K562 (cell line): Measurements from ENCODE around the gene PTGES3L. TPM values are rescaled to one million over a fixed set of nuclear protein-coding genes. Genes with fewer than 3 reads are reported as not detected.

ENCODE experiments used
- ATAC-seq: fragments of 200-7000 bp; cut with Tn5 transposase; 3 replicates; pipeline ENCODE4 v1.9.1; 2020; ENCODE audit warnings: moderate library complexity
- BruUV-seq: library from RNA; stranded (reverse); fragments of 400-500 nt; replicated peaks from 2 replicates; lab custom pipeline; 2021; lab: Mats Ljungman, UMichigan
- CTCF ChIA-PET: fragments of 300-600 bp; formaldehyde crosslinking; extraction: SDS; loops from one replicate; lab custom pipeline; 2021; ENCODE audit warnings: low intra/inter-chr PET ratio; lab: Yijun Ruan, JAX
- POLR2A ChIA-PET: fragments of 300-600, 350-650 bp; sonication (Branson Sonifier 250); formaldehyde crosslinking; extraction: SDS; loops from one replicate; lab custom pipeline; 2021; ENCODE audit warnings: antibody characterized with exemption, inconsistent platforms; lab: Yijun Ruan, JAX
- DNase-seq, 4 experiments: peaks; one replicate each; pipeline versions ENCODE4 v3.0.0 to v3.0.0-alpha.2; 2011 to 2018; ENCODE audit warnings: low spot score in 3 of 4, mixed read lengths in 3 of 4; ENCODE audit errors: extremely low read depth in 1 of 4
- FAIRE-seq: peaks from 2 replicates; lab custom pipeline; 2011; peaks lifted over from hg19 to GRCh38; lab: Jason Lieb, UNC
- H2AFZ ChIP-seq: 2 replicates; pipeline ENCODE4 v1.6.0; 2011; ENCODE audit warnings: low read depth, low read length, control low read depth, inconsistent platforms
- H3K27ac ChIP-seq: fragments of 200-600 bp; 3 replicates; pipeline ENCODE4 v1.8.0; 2011; ENCODE audit warnings: low read depth, mild to moderate bottlenecking, control low read depth, inconsistent platforms, low read length, moderate library complexity, mixed read lengths; ENCODE audit errors: extremely low read depth
- H3K27me3 ChIP-seq, 2 experiments: fragments of 300-600 bp in 1 of 2; 2 replicates in 1 of 2; 3 replicates in 1 of 2; pipeline versions ENCODE4 v1.6.0 to v1.8.0; 2011; ENCODE audit warnings: inconsistent platforms in 2 of 2, low read length in 2 of 2, mild to moderate bottlenecking in 1 of 2, mixed read lengths in 1 of 2, moderate library complexity in 1 of 2; ENCODE audit not compliant: control insufficient read depth in 2 of 2, insufficient read depth in 2 of 2
- H3K36me3 ChIP-seq: fragments of 300-600 bp; 3 replicates; pipeline ENCODE4 v1.8.0; 2011; ENCODE audit warnings: mild to moderate bottlenecking, low read length, inconsistent platforms; ENCODE audit not compliant: control insufficient read depth, insufficient read depth
- H3K4me1 ChIP-seq, 2 experiments: fragments of 200-600 bp in 1 of 2; replicated peaks in 1 of 2; 2 replicates in 1 of 2; 3 replicates in 1 of 2; pipeline versions ENCODE4 v1.5.1 to v1.8.0; 2011; ENCODE audit warnings: inconsistent platforms in 2 of 2, low read length in 2 of 2, mild to moderate bottlenecking in 1 of 2, mixed read lengths in 1 of 2, moderate library complexity in 1 of 2; ENCODE audit not compliant: control insufficient read depth in 2 of 2, insufficient read depth in 2 of 2
- H3K4me2 ChIP-seq: 2 replicates; pipeline ENCODE4 v1.6.1; 2011; ENCODE audit warnings: low read length, control low read depth, inconsistent platforms, mixed read lengths; ENCODE audit not compliant: insufficient read depth
- H3K4me3 ChIP-seq: fragments of 200-600 bp; sonication (generic), shearing (Covaris generic); 2 replicates; pipeline ENCODE4 v1.5.1; 2016; ENCODE audit warnings: control low read depth, inconsistent platforms
- H3K79me2 ChIP-seq: fragments of 200-600 bp; 3 replicates; pipeline ENCODE4 v1.8.0; 2011; ENCODE audit warnings: low read length, inconsistent platforms; ENCODE audit not compliant: control insufficient read depth, insufficient read depth
- H3K9ac ChIP-seq, 2 experiments: 2 replicates each; pipeline versions ENCODE4 v1.6.0 to v1.6.1; 2011; ENCODE audit warnings: low read depth in 2 of 2, low read length in 2 of 2, control low read depth in 1 of 2, inconsistent platforms in 1 of 2, mild to moderate bottlenecking in 1 of 2, mixed read lengths in 1 of 2; ENCODE audit not compliant: insufficient read depth in 1 of 2
- H3K9me1 ChIP-seq: one replicate; pipeline ENCODE4 v1.6.0; 2011; ENCODE audit warnings: inconsistent platforms, mild to moderate bottlenecking, low read length, moderate library complexity; ENCODE audit not compliant: control insufficient read depth, insufficient read depth
- H3K9me3 ChIP-seq: replicated peaks from 2 replicates; pipeline ENCODE4 v1.5.1; 2011; ENCODE audit warnings: low read depth, low read length, inconsistent platforms; ENCODE audit not compliant: control insufficient read depth, insufficient read depth
- H4K20me1 ChIP-seq: replicated peaks from 2 replicates; pipeline ENCODE4 v1.6.1; 2011; ENCODE audit warnings: low read length, inconsistent platforms, mixed read lengths; ENCODE audit not compliant: control insufficient read depth, insufficient read depth
- BRCA1 ChIP-seq, 2 experiments: fragments of 450-650 bp in 1 of 2; sonication (generic) in 1 of 2; formaldehyde crosslinking in 1 of 2; IDR thresholded peaks; 2 replicates each; pipeline versions ENCODE4 v1.5.0 to v1.6.1; 2017 to 2020; ENCODE audit warnings: mild to moderate bottlenecking in 1 of 2, missing genetic modification reagents in 1 of 2
- CTBP1 ChIP-seq: fragments of 450-650 bp; IDR thresholded peaks from 2 replicates; pipeline ENCODE4 v1.6.1; 2016; ENCODE audit warnings: borderline replicate concordance
- DIDO1 ChIP-seq: fragments of 450-650 bp; IDR thresholded peaks from 2 replicates; pipeline ENCODE4 v1.6.1; 2016; ENCODE audit warnings: low read depth, missing biosample characterization, missing genetic modification characterization
- HIVEP1 ChIP-seq: fragments of 250-450 bp; sonication (Bioruptor Pico); IDR thresholded peaks from 2 replicates; pipeline ENCODE4 v1.4.0; 2020; ENCODE audit warnings: mild to moderate bottlenecking
- ILK ChIP-seq: fragments of 450-650 bp; IDR thresholded peaks from 2 replicates; pipeline ENCODE4 v1.6.1; 2016; ENCODE audit warnings: missing genetic modification characterization, low read depth, mild to moderate bottlenecking, missing compliant biosample characterization, moderate library complexity, borderline replicate concordance
- JUN ChIP-seq, 2 experiments: sonication (generic) in 1 of 2; formaldehyde crosslinking in 1 of 2; IDR thresholded peaks; 2 replicates each; pipeline versions ENCODE4 v1.6.1 to v1.8.0; 2012 to 2022; ENCODE audit warnings: borderline replicate concordance in 2 of 2, mild to moderate bottlenecking in 2 of 2, improper control_type of control experiment in 1 of 2, low read depth in 1 of 2, low read length in 1 of 2, missing genetic modification reagents in 1 of 2
- ZNF239 ChIP-seq: fragments of 250-450 bp; sonication (Bioruptor Pico); IDR thresholded peaks from 2 replicates; pipeline ENCODE4 v1.4.0; 2020; ENCODE audit warnings: mild to moderate bottlenecking
- whole genome bisulfite sequencing: fragments of 100-300 bp; shearing (Covaris generic); methylation state at CpG from one replicate; pipeline ENCODE4 v1.1.6; 2016; ENCODE audit warnings: low coverage, mixed read lengths; ENCODE audit not compliant: insufficient coverage; ENCODE audit errors: missing lambda C conversion rate; 5-methylcytosine and 5-hydroxymethylcytosine counted together
- in situ Hi-C: fragments of 300-500 bp; cut with MboI; formaldehyde crosslinking; loops from 4 replicates; pipeline ENCODE4 v1.15.0; 2018; ENCODE audit warnings: inconsistent platforms, mixed read lengths
- intact Hi-C: fragments of 100-400 bp; cut with micrococcal nuclease; formaldehyde crosslinking; loops from 2 replicates; pipeline ENCODE4 v1.14.2; 2022
- polyA plus RNA-seq, 8 experiments: library from polyadenylated mRNA; depleted of rRNA in 4 of 8; stranded (reverse) in 5 of 8; unstranded in 3 of 8; fragments of >200 nt; fragmentation: Nextera tagmentation in 2 of 8; fragmentation: Illumina TruSeq in 1 of 8; extraction: Ambion mirVana in 2 of 8; extraction: Trizol in 1 of 8; gene quantifications; 2 replicates each; pipeline versions ENCODE4 v1.2.1 to v1.2.3, GENCODE V29; 2011 to 2014; ENCODE audit warnings: inconsistent platforms in 1 of 8, missing spikeins in 1 of 8
- total RNA-seq, 7 experiments: library from RNA; depleted of rRNA in 6 of 7; stranded (reverse); fragments of >200 nt in 6 of 7; fragmentation: Illumina TruSeq in 2 of 7; extraction: Trizol in 2 of 7; gene quantifications; 2 replicates each; pipeline versions ENCODE4 v1.2.1 to v1.2.3, GENCODE V29; 2011 to 2021; ENCODE audit warnings: low replicate concordance in 1 of 7
- TF ChIP-seq, protein P1 (sequence below): fragments of 250-450 bp; sonication (Bioruptor Pico); IDR thresholded peaks from 2 replicates; pipeline ENCODE4 v1.5.1; 2021; ENCODE audit warnings: mild to moderate bottlenecking
- TF ChIP-seq, protein P2 (sequence below): sonication (generic); formaldehyde crosslinking; IDR thresholded peaks from 2 replicates; pipeline ENCODE4 v1.8.1; 2022; ENCODE audit warnings: missing genetic modification reagents
- TF ChIP-seq, protein P3 (sequence below): fragments of 250-450 bp; sonication (Bioruptor Pico); IDR thresholded peaks from 2 replicates; pipeline ENCODE4 v1.4.0; 2020; ENCODE audit warnings: mild to moderate bottlenecking, moderate library complexity, borderline replicate concordance
- TF ChIP-seq, protein P4 (sequence below): fragments of 450-650 bp; IDR thresholded peaks from 2 replicates; pipeline ENCODE4 v1.6.1; 2018; ENCODE audit not compliant: partially characterized antibody

PTGES3L gene
- total and polyA plus RNA-seq, 9 of the 15 experiments (the other 6 are each of a cell fraction or from before 2014, with no cell fraction given), result 6.0 to 16.0 (median 9.6) TPM

DNA sequence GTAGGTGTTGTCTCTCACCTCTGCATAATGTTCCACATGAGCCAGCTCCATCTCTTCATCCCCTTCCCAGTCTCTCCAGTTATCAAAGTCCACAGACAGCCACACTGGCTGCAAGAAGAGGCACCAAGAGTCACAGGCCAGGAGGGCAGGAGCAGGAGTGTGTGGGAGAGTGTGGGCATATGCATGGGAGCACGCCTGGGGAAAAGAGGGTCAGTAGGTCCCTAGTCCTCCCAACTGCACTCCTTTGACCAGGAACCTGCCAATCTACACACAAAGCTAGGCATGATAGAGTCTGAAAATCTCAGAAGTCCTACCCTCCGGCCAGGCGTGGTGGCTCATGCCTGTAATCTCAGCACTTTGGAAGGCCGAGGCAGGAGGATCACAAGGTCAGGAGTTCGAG lies 8.3 kb downstream of the PTGES3L start:
- no peak for DNase-seq
- Histone ChIP-seq H3K9me1 (no peaks in the 10 kb centered on the region), H3K4me2 (no peak overlapping the region), H4K20me1 (no peaks in the 10 kb centered on the region), H3K4me3 (no peak overlapping the region), H3K9ac (no peak overlapping the region), H3K9me3 (no peaks in the 10 kb centered on the region), H3K79me2 (no peaks in the 10 kb centered on the region), H2AFZ (no peak overlapping the region), H3K27ac (no peak overlapping the region), H3K27me3 (no peaks in the 10 kb centered on the region), H3K36me3 (0 out of 3 replicates have a peak, but pooled peaks cover 3% of the 10 kb centered on the region), H3K4me1 (peaks cover 6 to 7% of the 10 kb centered on the region in 2 experiments; a peak in 3 of 5 replicates)
- in situ Hi-C loops, result no loop called here
- ATAC-seq, result no peak
- no TSS peak for BruUV-seq
- POLR2A ChIA-PET, result interaction anchor here (1.0 to 1.3 kb wide), 3 partner anchors 19 to 53 kb away, joined by 3 to 4 read pairs (median 3); partner anchors contain the start of gene RPL27
- CTCF ChIA-PET, result no interaction called here
- intact Hi-C loops, result no loop called here
- FAIRE-seq, result no peak
- 72% methylated on average over 5 of the region's 5 CpGs for WGBS
- TF ChIP-seq ILK (no peak), HIVEP1 (CRISPR knock-in tag) (no peak), ZNF239 (CRISPR knock-in tag) (no peak), JUN (IDR thresholded peaks at IDR 0.05; ENCODE audit: borderline replicate concordance, low read depth, low read length) (no peak), JUN (CRISPR knock-in tag; IDR thresholded peaks at IDR 0.05; ENCODE audit: borderline replicate concordance) (no peak), CTBP1 (no peak), DIDO1 (tag) (no peak), BRCA1 (IDR thresholded peaks at IDR 0.05) (no peak), BRCA1 (CRISPR knock-in tag; IDR thresholded peaks at IDR 0.05) (no peak)
- TF ChIP-seq, protein P1, sequence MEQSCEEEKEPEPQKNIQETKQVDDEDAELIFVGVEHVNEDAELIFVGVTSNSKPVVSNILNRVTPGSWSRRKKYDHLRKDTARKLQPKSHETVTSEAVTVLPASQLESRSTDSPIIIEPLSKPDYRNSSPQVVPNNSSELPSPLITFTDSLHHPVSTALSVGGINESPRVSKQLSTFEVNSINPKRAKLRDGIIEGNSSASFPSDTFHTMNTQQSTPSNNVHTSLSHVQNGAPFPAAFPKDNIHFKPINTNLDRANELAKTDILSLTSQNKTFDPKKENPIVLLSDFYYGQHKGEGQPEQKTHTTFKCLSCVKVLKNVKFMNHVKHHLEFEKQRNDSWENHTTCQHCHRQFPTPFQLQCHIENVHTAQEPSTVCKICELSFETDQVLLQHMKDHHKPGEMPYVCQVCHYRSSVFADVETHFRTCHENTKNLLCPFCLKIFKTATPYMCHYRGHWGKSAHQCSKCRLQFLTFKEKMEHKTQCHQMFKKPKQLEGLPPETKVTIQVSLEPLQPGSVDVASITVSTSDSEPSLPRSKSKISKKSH (CRISPR knock-in tag), result no peak
- TF ChIP-seq, protein P2, sequence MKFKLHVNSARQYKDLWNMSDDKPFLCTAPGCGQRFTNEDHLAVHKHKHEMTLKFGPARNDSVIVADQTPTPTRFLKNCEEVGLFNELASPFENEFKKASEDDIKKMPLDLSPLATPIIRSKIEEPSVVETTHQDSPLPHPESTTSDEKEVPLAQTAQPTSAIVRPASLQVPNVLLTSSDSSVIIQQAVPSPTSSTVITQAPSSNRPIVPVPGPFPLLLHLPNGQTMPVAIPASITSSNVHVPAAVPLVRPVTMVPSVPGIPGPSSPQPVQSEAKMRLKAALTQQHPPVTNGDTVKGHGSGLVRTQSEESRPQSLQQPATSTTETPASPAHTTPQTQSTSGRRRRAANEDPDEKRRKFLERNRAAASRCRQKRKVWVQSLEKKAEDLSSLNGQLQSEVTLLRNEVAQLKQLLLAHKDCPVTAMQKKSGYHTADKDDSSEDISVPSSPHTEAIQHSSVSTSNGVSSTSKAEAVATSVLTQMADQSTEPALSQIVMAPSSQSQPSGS (CRISPR knock-in tag), result no peak
- TF ChIP-seq, protein P3, sequence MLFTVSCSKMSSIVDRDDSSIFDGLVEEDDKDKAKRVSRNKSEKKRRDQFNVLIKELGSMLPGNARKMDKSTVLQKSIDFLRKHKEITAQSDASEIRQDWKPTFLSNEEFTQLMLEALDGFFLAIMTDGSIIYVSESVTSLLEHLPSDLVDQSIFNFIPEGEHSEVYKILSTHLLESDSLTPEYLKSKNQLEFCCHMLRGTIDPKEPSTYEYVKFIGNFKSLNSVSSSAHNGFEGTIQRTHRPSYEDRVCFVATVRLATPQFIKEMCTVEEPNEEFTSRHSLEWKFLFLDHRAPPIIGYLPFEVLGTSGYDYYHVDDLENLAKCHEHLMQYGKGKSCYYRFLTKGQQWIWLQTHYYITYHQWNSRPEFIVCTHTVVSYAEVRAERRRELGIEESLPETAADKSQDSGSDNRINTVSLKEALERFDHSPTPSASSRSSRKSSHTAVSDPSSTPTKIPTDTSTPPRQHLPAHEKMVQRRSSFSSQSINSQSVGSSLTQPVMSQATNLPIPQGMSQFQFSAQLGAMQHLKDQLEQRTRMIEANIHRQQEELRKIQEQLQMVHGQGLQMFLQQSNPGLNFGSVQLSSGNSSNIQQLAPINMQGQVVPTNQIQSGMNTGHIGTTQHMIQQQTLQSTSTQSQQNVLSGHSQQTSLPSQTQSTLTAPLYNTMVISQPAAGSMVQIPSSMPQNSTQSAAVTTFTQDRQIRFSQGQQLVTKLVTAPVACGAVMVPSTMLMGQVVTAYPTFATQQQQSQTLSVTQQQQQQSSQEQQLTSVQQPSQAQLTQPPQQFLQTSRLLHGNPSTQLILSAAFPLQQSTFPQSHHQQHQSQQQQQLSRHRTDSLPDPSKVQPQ (CRISPR knock-in tag), result no peak
- TF ChIP-seq, protein P4, sequence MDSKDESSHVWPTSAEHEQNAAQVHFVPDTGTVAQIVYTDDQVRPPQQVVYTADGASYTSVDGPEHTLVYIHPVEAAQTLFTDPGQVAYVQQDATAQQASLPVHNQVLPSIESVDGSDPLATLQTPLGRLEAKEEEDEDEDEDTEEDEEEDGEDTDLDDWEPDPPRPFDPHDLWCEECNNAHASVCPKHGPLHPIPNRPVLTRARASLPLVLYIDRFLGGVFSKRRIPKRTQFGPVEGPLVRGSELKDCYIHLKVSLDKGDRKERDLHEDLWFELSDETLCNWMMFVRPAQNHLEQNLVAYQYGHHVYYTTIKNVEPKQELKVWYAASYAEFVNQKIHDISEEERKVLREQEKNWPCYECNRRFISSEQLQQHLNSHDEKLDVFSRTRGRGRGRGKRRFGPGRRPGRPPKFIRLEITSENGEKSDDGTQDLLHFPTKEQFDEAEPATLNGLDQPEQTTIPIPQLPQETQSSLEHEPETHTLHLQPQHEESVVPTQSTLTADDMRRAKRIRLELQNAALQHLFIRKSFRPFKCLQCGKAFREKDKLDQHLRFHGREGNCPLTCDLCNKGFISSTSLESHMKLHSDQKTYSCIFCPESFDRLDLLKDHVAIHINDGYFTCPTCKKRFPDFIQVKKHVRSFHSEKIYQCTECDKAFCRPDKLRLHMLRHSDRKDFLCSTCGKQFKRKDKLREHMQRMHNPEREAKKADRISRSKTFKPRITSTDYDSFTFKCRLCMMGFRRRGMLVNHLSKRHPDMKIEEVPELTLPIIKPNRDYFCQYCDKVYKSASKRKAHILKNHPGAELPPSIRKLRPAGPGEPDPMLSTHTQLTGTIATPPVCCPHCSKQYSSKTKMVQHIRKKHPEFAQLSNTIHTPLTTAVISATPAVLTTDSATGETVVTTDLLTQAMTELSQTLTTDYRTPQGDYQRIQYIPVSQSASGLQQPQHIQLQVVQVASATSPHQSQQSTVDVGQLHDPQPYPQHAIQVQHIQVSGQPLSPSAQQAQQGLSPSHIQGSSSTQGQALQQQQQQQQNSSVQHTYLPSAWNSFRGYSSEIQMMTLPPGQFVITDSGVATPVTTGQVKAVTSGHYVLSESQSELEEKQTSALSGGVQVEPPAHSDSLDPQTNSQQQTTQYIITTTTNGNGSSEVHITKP, result no peak
